Activated CD8-positive, alpha-beta memory T cell treated with anti-CD3 and anti-CD28 coated beads for 36 hours (primary cell): ENCODE results near the gene MBNL3. TPM values are rescaled to one million over a fixed set of nuclear protein-coding genes. Genes with fewer than 3 reads are reported as not detected.
"Not testable (repeated sequence)": the region's sequence is repeated elsewhere in the genome, so short reads cannot be mapped to it uniquely, and the experiment has no call there.

Source experiments
- CTCF ChIA-PET: fragments of 350-600 bp; sonication (Branson Sonifier 250); formaldehyde crosslinking; loops from one replicate; lab custom pipeline; 2021; ENCODE audit warnings: antibody characterized with exemption; lab: Charles Lee
- POLR2A ChIA-PET: fragments of 350-600 bp; sonication (Branson Sonifier 250); formaldehyde crosslinking; loops from one replicate; lab custom pipeline; 2021; ENCODE audit warnings: antibody characterized with exemption; lab: Charles Lee
- total RNA-seq, 2 experiments: library from RNA; stranded (reverse); gene quantifications; one replicate each; pipeline ENCODE4 v1.2.3, GENCODE V29; 2021

Gene MBNL3
- total RNA-seq, 2 experiments from 2014 or later, result 24.7 to 24.9 TPM

DNA sequence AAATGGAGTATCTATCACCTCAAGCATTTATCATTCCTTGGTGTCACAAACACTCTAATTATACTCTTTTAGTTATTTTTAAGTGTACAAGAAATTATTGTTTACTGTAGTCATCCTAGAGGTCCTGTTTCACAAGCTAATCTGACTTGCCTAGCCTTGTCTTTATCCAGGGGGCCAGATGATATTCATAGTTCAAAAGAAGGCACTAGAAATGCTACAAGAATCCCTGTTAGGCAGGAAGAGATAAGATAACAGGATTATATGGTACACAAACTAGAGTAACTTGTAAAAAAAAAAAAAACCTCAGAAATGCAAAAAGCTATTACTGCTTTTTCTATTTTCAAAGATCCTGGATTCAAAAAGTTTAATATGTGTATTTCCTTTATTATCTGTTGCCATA is 95.8 kb downstream of the MBNL3 start:
- POLR2A ChIA-PET, result no interaction called here
- CTCF ChIA-PET, result no interaction called here

DNA sequence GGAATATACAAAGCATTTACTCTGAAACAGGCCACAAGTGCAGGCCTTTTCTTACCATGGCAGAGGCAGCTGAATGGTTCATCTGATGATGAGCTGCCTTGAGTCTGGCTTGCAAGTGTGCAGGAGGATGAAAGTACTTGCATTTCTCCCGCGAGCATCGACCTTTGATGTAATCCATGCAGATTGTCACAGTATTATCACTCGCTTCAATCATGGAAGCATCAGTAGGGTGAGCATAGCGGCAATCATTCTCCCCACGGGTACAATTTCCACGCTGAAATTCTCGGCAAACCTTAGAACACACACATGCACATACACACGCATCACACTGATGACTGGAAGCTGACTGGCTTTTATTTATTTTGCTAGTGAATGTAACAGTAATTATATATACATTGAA is 98.0 kb downstream of the MBNL3 start:
- CTCF ChIA-PET, result no interaction called here
- POLR2A ChIA-PET, result no interaction called here

DNA sequence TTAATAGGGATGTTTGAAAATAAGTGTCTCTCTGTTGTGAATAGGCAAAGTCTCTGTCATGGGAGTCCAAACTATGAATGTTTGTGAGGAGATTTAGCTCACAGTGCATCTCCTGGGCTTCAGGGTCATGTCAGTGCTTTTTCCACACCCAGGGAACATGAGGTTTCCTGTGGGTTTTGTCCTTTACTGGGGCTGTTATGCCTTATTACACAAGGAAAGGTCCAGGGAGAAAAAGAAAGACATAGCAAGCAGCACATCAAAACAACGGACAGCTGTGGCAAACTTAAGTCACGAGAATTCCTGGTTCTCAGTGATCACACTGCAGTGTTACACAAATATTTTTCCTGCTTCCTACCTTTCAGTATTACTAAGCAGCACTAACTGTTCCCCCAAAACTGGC is 99.4 kb downstream of the MBNL3 start:
- ChIA-PET CTCF (no interaction called here), POLR2A (no interaction called here)

DNA sequence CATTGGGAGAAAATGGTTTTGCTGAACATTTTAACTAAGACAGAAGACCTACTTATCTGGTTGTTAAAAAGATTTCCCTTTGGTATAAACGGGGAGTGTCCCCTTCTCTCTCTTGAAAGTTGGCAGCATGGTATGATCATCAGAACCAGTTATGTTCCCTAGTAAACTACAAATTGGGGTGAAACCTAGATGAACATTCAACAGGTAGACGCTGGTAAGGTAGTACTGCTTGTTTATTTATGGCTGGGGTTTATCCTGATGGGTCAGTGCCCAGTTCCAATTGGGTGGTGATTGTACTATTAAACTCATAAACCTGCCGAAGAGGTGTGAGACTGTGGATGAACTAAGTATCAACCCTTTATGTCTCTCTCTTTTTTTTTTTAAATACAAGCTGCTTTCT is 100.5 kb downstream of the MBNL3 start:
- CTCF ChIA-PET, result no interaction called here
- POLR2A ChIA-PET, result no interaction called here

DNA sequence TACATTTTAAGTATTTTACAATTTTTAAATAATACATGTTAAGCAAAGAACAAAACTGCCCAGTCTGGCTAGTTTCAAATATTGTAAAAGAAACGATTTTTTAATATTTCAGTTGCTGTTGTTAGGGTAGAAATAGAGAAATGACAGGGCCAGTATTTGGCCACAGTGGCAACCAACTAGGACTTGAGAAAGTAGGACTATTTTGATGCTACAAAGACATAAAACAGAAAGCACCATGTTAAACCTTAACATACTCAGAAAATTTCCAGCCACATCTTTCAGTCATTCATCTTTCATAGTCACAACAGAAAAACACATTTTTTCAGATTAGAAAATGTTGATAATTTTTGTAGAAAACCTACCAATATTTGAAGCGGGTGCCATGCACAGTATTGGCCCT is 104.5 kb downstream of the MBNL3 start:
- CTCF ChIA-PET, result no interaction called here
- POLR2A ChIA-PET, result no interaction called here

DNA sequence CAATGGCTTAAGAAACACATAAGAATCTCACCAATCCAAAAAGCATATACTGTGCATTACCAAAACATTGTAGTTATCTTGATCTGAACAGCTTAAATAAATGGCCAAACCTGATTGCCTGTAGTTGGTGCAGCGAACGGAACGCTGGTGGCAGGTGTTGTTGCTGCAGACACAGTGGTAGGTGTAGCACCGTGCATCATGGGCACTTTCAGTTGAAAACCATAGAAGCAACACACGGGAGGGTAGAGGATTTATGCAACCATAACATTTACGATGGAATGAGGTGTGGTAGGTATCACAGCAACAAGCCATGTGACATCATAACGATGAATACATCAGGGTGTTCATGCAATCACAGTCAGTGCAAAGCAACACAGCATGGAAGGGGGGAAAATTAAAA is 106.8 kb downstream of the MBNL3 start:
- CTCF ChIA-PET, result no interaction called here
- POLR2A ChIA-PET, result no interaction called here

DNA sequence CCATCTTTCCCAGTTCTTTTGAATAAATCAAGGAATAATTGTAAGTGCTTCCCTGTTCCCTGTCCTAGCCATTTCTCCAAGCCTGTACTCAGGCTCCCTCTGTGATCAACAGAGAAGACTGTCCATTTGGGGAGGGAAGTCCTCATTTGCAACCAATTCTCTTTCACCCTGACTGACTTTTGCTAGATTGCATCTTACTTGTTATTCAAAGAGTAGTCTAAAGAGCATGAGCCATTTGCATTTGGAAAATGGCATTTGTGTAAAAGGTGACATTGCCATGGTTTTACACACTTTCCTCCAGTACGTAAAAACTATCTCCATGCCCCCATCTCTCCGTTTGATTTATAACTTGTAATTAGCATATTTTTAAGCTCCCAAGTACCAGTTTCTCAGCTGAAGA is 110.6 kb downstream of the MBNL3 start:
- POLR2A ChIA-PET, result no interaction called here
- CTCF ChIA-PET, result no interaction called here

DNA sequence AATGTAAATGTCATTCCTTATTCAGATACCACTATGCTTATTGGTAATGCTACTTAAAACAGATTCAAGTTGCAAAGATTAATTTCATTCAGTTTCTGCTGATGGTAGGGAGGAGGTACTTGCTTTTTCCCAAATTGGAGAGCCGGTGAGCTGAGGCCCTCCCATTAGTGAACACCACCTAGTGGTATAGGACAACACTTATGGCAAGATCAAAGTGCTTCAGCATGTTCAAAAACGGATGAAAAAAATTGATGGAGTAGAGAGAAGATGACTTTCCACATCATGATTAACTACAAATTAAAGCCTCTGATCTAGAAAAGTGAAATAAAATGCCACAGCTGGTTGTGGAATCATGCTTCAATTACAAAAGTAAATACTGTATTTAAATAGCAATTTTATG is 112.9 kb downstream of the MBNL3 start:
- ChIA-PET CTCF (no interaction called here), POLR2A (no interaction called here)

DNA sequence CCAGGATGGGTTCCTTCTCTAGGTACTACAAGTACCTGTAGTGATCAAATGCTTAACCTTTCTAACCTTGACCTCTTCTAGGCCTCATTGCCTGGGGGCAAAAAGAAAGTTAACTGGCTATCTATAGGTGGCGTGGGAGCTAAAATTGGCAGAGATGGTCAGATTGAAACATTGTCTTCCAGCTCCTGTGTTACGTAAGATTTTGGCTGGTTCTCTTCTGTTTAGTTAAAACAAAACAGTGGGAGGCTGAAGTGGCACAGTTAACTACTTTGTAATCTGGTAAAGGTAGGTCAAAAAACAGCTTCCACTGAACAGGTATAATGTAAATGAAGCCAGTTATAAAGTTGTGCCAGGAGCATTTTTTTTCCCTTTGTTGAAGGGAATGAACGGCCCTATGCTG is 115.2 kb downstream of the MBNL3 start:
- CTCF ChIA-PET, result no interaction called here
- POLR2A ChIA-PET, result no interaction called here

DNA sequence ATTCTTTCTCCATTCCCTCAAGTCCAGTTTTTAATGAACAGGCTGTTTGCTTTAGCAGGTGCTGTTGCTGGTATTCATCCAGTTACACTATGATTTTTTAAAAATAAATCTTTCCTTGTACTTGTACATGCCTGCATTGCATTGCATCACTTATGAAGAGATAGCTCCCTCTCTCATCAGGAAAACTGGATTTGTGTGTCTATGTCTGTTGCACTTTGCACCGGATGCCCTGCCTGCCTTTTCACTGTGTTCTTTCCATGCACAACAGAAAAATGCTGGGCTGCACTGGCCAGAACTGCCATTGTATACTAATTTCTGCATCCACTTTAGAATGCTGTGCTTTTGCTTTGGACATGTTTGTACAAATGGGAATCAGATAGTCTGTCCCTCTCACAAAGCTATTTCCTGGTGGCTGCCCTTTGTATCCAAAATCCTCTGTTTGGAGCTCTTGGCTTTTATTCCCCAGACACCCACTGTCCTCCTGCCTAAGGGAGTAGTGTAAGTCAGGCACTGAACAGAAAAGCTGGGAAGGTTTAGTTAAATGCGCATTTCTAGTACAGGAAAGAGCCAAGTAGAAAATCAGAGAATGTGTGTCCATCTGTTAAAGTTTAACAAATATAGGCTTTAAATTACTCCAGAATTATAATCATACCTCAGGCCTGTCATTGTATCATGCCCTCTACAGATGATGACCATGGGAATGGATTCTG is 119.1 kb downstream of the MBNL3 start:
- CTCF ChIA-PET, result no interaction called here
- POLR2A ChIA-PET, result no interaction called here

DNA sequence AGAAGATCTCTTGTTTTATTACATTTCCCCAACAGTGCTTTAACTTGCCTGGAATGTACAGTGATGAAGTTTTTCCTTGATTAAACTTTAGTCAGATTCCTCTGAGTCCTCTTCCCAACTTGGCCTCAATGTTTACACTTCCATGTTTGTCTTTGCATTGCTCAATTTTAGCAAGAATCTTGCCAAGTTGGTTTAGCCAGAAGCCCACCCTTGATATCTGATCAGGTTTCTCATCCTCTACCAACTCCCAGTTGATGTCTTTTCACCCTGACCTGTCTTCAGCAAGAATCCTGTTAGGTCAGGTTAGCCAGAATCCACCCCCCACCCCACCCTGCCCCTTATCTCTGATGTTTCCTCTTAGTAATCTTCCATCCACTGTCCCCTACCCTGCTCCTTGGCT is 120.9 kb downstream of the MBNL3 start:
- POLR2A ChIA-PET, result no interaction called here
- CTCF ChIA-PET, result no interaction called here

DNA sequence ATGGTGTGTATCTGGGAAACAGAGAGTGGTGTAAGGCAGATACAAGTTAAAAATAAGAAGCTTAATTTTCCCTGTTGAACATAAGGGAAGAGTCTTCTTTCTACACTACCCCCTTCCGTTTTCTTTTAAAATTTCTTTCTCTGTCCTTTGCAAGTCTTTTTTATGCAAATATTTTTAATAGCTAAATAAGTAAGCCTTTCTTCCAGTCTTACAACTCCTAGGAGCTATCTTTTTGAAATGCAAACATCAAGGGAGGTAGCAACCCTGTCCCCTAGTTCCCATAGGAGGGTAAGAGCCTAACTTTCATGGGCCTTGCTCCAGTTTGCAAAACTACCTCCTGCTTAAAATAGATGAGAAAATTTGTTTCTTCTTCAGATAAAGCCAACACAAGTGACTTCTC is 121.5 kb downstream of the MBNL3 start:
- CTCF ChIA-PET, result no interaction called here
- POLR2A ChIA-PET, result no interaction called here

DNA sequence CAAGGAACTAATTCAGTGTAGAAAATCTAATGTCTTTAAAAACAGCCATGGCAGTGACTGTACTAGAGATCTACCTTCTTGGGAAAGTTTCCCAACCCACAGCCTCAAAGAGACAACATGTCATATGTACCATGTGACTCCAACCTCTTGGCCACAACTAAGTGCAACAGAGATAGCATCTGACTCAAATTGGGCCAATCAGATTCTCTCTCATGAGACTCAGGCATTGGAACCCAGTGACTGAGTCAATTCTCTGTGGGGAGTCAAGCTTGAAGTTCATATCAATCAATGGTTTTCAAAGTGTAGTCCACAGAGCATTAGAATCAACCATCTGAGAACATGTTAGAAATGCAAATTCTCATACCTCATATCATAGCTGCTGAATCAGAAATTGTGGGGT is 123.3 kb downstream of the MBNL3 start:
- CTCF ChIA-PET, result no interaction called here
- POLR2A ChIA-PET, result no interaction called here

DNA sequence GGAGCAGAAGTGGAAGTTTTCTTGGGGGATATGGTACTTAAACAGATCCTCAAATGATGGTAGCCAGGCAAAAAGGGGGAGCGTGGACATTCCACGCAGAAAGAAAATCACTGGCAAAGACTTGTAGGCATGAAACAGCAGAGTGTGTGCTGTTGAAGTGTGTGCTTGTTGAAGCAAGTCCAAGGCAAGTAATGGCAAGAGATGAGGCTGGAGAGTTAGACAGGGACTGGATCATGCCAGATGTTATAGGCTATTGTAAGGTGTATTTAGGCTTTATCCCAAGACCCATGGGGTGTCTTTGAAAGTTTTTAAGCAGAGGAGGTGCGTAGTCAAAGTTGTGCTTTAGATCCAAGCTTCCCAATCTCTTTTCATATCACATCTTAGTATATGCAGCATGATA is 124.5 kb downstream of the MBNL3 start:
- ChIA-PET CTCF (no interaction called here), POLR2A (no interaction called here)

DNA sequence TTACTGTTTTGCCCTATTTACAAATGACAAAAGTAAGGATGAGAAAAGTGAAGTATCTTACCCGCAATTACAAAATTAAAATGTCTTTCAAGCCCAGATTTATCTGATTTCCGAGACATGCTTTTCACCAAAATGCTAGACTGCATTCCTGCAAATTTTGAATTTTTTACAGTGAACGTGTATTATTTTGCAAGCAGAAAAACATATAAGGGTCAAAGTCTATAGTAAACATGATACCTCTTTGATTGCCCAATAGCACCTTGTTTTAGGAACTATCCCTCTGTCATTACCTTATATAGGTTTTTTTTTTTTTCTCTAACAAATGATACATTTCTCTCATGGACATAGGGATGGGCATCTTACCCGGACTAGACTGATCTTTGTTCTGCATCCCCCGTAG is 135.4 kb downstream of the MBNL3 start:
- ChIA-PET POLR2A (no interaction called here), CTCF (no interaction called here)

DNA sequence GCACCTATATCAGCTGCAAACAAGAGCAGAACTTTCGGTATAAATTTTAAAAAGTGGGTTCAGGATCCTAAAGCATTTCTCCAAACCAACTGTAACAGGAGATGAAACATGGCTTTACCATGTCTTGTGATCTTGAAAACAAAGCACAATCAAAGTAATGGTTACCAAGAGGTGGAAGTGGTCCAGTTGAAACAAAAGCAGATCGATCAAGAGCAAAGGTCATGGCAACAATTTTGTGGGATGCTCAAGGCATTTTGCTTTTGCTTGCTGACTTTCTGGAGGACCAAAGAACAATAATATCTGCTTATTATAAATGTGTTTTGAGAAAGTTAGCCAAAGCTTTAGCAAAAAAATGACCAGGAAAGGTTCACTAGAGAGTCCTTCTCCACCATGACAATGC is 152.7 kb downstream of the MBNL3 start:
- ChIA-PET POLR2A (no interaction called here), CTCF (no interaction called here)

DNA sequence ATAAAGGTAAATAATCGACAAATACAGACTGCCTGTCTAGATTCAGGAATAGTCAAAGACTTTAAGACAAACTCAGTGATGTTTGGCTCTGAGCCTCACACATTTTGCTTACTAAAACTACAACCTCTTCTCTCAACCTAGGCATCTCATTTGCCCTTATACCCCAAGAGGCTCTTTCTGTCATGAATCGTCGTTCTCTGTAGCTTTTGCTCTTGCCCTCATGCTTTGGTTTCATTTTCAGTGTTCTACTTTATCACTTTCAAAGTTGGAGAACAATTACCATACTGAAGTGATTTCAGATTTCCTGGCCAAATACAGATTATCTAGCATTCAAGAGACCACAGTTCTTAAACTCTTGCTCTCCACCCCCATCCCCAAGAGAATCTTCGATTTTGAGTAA is 155.5 kb downstream of the MBNL3 start:
- ChIA-PET POLR2A (no interaction called here), CTCF (no interaction called here)

DNA sequence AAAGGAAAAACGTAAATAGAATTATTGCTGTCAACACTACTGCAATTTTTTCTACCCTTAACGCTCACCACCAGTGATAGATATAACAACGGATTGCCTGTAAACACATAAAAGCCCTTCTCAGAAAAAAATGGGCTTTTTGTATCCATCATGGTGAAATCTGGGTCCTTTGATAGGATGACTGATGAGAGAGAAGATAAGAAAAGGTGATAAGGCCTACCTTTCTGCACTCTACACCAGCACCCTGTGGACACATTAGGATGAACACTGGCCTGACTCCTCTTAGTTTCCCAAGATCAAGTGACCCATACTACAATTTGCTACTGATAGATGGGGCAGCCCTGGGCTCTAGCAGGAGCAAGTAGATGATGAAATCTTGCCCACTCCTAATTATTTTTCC is 157.3 kb downstream of the MBNL3 start:
- POLR2A ChIA-PET, result no interaction called here
- CTCF ChIA-PET, result no interaction called here

DNA sequence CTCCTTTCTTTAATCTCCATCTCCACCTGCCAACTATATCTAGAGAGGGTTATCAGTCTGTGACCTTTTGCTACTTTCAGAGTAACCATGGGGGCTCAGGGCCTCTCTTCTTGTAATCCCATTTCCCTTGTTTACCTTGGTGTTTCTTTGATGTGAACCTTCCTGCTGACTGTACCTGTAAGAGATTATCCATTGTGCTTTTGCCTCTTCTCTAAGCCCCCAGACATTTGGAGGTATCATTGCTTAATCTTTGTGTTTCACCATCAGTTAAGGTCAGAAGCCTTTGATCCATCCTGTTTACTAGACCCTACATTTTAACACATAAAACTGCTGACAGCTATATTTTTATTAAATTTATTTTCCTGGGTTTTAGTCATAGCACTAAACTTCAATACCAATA is 157.8 kb downstream of the MBNL3 start:
- CTCF ChIA-PET, result no interaction called here
- POLR2A ChIA-PET, result no interaction called here

DNA sequence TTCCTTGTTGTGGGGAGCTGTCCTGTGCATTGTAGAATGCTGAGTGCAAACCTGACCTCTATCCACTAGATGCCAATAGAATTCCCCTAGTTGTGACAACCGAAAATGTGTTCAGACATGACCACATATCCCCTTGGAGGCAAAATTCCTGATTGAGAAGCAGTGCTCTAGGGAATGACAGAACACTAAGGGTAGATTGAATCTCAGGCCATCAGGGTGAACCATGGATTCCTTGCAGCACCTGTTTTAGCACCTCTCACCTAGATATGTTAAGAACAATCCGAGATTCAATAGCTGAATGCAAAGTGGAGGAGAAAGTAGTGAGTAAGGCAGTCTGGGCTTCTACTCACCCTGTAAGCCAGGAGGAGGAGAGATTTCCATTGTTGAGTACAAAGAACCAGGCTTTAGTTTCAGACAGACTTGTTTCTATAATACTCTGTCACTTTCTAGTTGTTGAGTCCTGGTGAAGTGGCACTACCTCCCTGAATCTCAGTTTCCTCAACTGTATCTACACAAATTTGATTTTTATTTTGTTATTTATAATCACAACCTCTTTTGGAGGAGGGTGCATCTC is 158.6 kb downstream of the MBNL3 start:
- ChIA-PET CTCF (no interaction called here), POLR2A (no interaction called here)

DNA sequence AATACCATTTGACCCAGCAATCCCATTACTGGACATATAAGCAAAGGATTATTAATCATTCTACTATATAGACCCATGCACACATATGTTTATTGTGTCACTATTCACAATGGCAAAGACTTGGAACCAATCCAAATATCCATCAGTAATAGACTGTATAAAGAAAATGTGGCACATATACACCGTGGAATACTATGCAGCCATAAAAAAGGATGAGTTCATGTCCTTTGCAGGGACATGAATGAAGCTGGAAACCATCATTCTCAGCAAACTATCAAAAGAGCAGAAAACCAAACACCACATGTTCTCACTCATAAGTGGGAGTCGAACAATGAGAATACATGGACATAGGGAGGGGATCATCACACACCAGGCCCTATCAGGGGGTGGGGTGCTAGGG is 161.9 kb downstream of the MBNL3 start:
- POLR2A ChIA-PET, CTCF ChIA-PET: not testable (repeated sequence)
